ENCODE measurements around the gene DCAF8L1.

DCAF8L1 gene

GRCh38 chrX:27953171-27953570, 28.1 kb downstream of the DCAF8L1 start:
- no peak overlapping the region for H3K27ac ChIP-seq
- no peaks in the 10 kb centered on the region for H3K4me1 ChIP-seq
- H3K4me3 ChIP-seq, result no peak overlapping the region
- no peaks in the 10 kb centered on the region for H3K36me3 ChIP-seq
- no peaks in the 10 kb centered on the region for H3K27me3 ChIP-seq
- no peak for TF ChIP-seq CTCF (IDR thresholded peaks at IDR 0.05)
- no peak for DNase-seq
- no peaks in the 10 kb centered on the region for H3K9me3 ChIP-seq
- intact Hi-C loops (cut with DNase I; ENCODE audit: low total_unique reads), result no loop called here

- Histone ChIP-seq H3K4me3 (no peak overlapping the region), H3K4me1 (no peaks in the 10 kb centered on the region), H3K9me3 (no peaks in the 10 kb centered on the region), H3K27ac (no peak overlapping the region), H3K36me3 (no peaks in the 10 kb centered on the region), H3K27me3 (no peaks in the 10 kb centered on the region)
- TF ChIP-seq CTCF (IDR thresholded peaks at IDR 0.05), result no peak
- no peak for DNase-seq
- intact Hi-C loops (cut with DNase I; ENCODE audit: low total_unique reads), result no loop called here
Measured at GRCh38 chrX:27933361-27933760, 47.9 kb downstream of the DCAF8L1 start.
